Measurements from ENCODE around the gene OTP. TPM values are rescaled to one million over a fixed set of nuclear protein-coding genes. Genes with fewer than 3 reads are reported as not detected.

OTP gene
- total RNA-seq, 4 donors from 2014 or later = not detected

DNA sequence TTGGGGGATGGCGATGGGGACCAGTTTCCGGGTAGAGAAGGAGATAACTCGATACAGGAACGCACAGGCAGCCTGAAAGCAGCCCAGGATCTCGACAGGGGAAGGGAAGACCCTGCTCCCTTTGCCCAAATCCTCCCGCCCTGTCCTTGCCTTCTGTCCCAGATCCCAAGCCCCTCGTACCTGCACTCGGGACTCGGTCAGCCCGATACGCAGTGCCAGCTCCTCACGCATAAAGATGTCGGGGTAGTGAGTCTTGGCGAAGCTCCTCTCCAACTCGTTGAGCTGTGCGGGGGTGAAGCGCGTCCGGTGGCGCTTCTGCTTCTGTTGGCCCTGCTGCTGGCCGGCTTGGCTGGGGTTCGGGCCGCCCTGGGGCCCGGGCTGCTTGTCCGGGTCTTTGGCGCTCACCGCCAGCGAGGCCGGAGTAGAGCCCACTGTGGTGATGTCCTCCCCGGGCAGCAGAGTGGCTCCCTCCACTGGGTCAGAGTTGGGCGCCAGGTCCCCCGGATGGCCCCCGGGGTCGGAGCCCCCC is 1.8 kb downstream of the OTP start:
- TF ChIP-seq, protein P1, sequence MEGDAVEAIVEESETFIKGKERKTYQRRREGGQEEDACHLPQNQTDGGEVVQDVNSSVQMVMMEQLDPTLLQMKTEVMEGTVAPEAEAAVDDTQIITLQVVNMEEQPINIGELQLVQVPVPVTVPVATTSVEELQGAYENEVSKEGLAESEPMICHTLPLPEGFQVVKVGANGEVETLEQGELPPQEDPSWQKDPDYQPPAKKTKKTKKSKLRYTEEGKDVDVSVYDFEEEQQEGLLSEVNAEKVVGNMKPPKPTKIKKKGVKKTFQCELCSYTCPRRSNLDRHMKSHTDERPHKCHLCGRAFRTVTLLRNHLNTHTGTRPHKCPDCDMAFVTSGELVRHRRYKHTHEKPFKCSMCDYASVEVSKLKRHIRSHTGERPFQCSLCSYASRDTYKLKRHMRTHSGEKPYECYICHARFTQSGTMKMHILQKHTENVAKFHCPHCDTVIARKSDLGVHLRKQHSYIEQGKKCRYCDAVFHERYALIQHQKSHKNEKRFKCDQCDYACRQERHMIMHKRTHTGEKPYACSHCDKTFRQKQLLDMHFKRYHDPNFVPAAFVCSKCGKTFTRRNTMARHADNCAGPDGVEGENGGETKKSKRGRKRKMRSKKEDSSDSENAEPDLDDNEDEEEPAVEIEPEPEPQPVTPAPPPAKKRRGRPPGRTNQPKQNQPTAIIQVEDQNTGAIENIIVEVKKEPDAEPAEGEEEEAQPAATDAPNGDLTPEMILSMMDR (IDR thresholded peaks at IDR 0.05 in 4 of 5, conservative IDR thresholded peaks at IDR 0.05 in 1 of 5) = no peak
- no peak for TF ChIP-seq POLR2A (IDR thresholded peaks at IDR 0.05)
- no peak for ATAC-seq
- Histone ChIP-seq H3K4me1 (peaks cover 7 to 20% of the 10 kb centered on the region in 2 donors), H3K36me3 (no peaks in the 10 kb centered on the region), H3K4me3 (peak overlapping the region in 1 of 4 donors; percentile 2), H3K9me3 (no peaks in the 10 kb centered on the region), H3K27me3 (peaks cover 99 to 100% (median 100%) of the 10 kb centered on the region in 3 donors), H3K27ac (no peak overlapping the region)
- in situ Hi-C loops (cut with MboI; ENCODE audit: low sequenced_read_pairs in 4 of 4) = no loop called here
- DNase-seq = no peak
- intact Hi-C loops (cut with DNase I; ENCODE audit: low total_unique reads) = no loop called here

DNA sequence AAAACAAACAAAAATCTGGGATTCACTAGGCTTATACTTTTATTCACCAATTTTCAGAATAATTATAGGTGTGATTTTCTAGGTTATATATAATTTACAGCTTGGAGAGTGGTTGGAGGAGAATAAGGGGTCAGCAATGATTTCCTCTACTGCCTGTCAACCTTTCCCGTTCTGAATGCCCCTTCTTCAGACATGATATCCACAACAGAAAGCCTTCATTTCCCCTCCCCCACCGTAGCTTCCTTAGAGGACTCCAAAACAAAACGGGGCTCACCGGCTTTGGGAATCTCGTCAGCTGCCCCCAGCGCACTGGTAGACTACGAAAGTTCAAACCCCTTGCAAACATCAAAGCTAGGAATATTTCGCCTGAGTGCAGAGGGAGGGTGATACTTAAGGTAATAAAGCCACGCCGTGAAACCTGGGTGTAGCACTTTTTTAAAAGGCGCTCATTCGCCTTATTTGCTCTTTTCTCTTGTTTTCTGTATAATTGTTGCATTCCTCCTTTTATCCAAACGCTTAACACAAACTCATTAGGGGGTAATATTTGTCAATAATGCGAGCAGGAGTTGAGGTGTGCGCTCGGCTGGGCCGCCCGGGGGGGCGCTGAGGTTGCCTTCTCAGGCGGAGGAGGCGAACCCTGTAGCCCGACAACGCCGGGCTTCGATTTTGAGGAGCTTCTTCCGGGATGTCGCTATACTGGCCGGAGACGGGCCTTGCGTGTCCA is 2.4 kb downstream of the OTP start:
- in situ Hi-C loops (cut with MboI; ENCODE audit: low sequenced_read_pairs in 4 of 4) = no loop called here

DNA sequence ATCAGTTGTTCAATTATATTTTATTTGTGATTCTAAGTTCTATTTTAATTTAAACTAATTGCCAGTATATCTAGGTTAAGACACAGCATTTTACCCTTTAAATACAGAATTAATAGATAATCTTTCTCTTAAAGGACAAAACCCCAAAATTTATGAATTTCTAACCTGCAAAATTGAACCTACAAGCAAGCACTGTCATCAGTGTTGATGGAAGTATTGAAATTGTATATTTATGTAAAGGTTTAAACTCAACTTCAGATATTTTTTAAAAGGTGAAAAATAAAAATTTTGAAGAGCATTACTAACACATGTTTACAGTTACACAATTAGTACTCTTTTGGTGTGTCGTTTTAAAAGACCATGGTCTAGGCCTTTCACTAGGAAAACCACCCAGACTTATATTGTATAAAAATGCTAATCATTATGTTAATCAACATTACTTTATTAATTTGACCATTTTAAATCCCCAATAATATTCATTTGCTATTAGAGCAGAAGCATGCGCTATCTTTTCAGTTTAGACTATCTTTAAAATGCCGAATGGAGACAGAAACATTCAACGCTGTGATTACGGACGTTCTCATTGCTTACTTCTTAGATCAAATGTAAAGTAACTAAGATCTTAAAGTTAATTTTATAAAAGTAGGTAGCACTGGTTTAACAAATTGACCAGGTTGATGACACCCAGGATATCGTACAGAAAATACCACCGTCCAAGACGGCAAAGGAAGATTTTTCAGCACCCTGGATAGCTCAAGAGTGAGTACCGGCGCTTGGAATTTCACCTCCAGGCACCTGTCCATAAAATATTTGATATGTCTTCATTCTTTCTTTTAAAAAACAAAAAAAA is 3.2 kb downstream of the OTP start:
- in situ Hi-C loops (cut with MboI; ENCODE audit: low sequenced_read_pairs in 4 of 4) = no loop called here

More for the DNA sequence above, 2.4 kb downstream of the OTP start:
- TF ChIP-seq, protein P1 (IDR thresholded peaks at IDR 0.05 in 4 of 5, conservative IDR thresholded peaks at IDR 0.05 in 1 of 5) = no peak
- TF ChIP-seq POLR2A (IDR thresholded peaks at IDR 0.05) = no peak
- intact Hi-C loops (cut with DNase I; ENCODE audit: low total_unique reads) = no loop called here
- no peak overlapping the region for H3K27ac ChIP-seq
- ATAC-seq (no peak), DNase-seq (no peak)
- peaks cover 99 to 100% (median 100%) of the 10 kb centered on the region in 3 donors for H3K27me3 ChIP-seq
- no peak overlapping the region for H3K4me3 ChIP-seq
- H3K9me3 ChIP-seq = no peaks in the 10 kb centered on the region
- peaks cover 10 to 22% of the 10 kb centered on the region in 2 donors for H3K4me1 ChIP-seq
- H3K36me3 ChIP-seq = no peaks in the 10 kb centered on the region

DNA sequence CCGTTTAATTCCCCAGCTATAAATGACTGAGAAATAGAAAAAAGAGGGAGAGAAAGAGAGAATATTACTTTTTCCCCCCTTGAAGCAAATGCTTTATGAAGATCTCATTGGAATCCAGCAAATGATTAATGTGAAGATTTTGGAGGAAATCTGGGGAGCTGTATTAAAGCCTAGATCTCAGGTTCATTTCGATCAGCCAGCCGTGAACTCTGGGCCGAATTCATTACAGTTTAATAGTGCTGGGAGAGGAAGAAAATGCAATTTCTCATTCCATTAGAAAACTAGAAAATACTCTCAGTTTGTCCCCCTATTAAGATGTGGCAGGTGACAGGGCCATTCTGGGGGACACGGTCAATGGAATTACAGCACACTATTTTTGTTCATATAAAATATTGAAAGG is 4.8 kb downstream of the OTP start:
- H3K9me3 ChIP-seq = no peaks in the 10 kb centered on the region
- H3K27ac ChIP-seq = no peak overlapping the region
- peaks cover 98 to 99% (median 99%) of the 10 kb centered on the region in 3 donors for H3K27me3 ChIP-seq
- peaks cover 14 to 29% of the 10 kb centered on the region in 2 donors for H3K4me1 ChIP-seq
- TF ChIP-seq POLR2A (IDR thresholded peaks at IDR 0.05) = no peak
- TF ChIP-seq, protein P1 (IDR thresholded peaks at IDR 0.05 in 4 of 5, conservative IDR thresholded peaks at IDR 0.05 in 1 of 5) = no peak
- intact Hi-C loops (cut with DNase I; ENCODE audit: low total_unique reads) (no loop called here), in situ Hi-C loops (cut with MboI; ENCODE audit: low sequenced_read_pairs in 4 of 4) (no loop called here)
- H3K36me3 ChIP-seq = no peaks in the 10 kb centered on the region
- H3K4me3 ChIP-seq = no peak overlapping the region
- ATAC-seq = no peak
- no peak for DNase-seq

More for the DNA sequence above, 3.2 kb downstream of the OTP start:
- TF ChIP-seq, protein P1 (IDR thresholded peaks at IDR 0.05 in 4 of 5, conservative IDR thresholded peaks at IDR 0.05 in 1 of 5) = no peak
- no peak for TF ChIP-seq POLR2A (IDR thresholded peaks at IDR 0.05)
- DNase-seq (no peak), ATAC-seq (no peak)
- no peak overlapping the region for H3K27ac ChIP-seq
- H3K27me3 ChIP-seq = peaks cover 99 to 100% (median 100%) of the 10 kb centered on the region in 3 donors
- intact Hi-C loops (cut with DNase I; ENCODE audit: low total_unique reads) = no loop called here
- peaks cover 14 to 29% of the 10 kb centered on the region in 2 donors for H3K4me1 ChIP-seq
- no peaks in the 10 kb centered on the region for H3K36me3 ChIP-seq
- H3K9me3 ChIP-seq = no peaks in the 10 kb centered on the region
- no peak overlapping the region for H3K4me3 ChIP-seq

All from gastrocnemius medialis (tissue), 4 donors.